A549 (cell line): ENCODE data around the gene AIP. TPM values are rescaled to one million over a fixed set of nuclear protein-coding genes. Genes with fewer than 3 reads are reported as not detected.

Experiments
- ATAC-seq, 2 experiments: fragments of 200-7000 bp in 1 of 2; fragments of >200 bp in 1 of 2; cut with Nextera tagmentation in 1 of 2; cut with Tn5 transposase in 1 of 2; 3 replicates each; pipeline versions ENCODE4 v1.8.0 to v1.9.1; 2018 to 2020; ENCODE audit warnings: mild to moderate bottlenecking in 1 of 2, moderate library complexity in 1 of 2
- CTCF ChIA-PET: fragments of 300-600 bp; sonication (Branson Sonifier 250); formaldehyde crosslinking; extraction: SDS; loops from one replicate; lab custom pipeline; 2021; ENCODE audit warnings: antibody characterized with exemption, inconsistent platforms; lab: Yijun Ruan, JAX
- POLR2A ChIA-PET: fragments of 350-600 bp; formaldehyde crosslinking; extraction: SDS; loops from one replicate; lab custom pipeline; 2021; ENCODE audit warnings: antibody characterized with exemption, inconsistent platforms; lab: Yijun Ruan, JAX
- DNase-seq, 2 experiments: peaks; one replicate each; pipeline versions ENCODE4 v3.0.0 to v3.0.0-alpha.2; 2011 to 2016; ENCODE audit warnings: low read depth in 1 of 2, low spot score in 1 of 2
- FAIRE-seq: peaks from 2 replicates; lab custom pipeline; 2011; peaks lifted over from hg19 to GRCh38; lab: Jason Lieb, UNC
- H3K27ac ChIP-seq, 2 experiments: fragments of >200 bp; sonication (Bioruptor Twin); formaldehyde crosslinking; 3 replicates each; pipeline ENCODE4 v1.5.1; 2016 to 2017
- H3K4me1 ChIP-seq: fragments of >200 bp; sonication (Bioruptor Twin); formaldehyde crosslinking; 3 replicates; pipeline ENCODE4 v1.6.1; 2016
- H3K4me2 ChIP-seq: fragments of >200 bp; sonication (Bioruptor Twin); formaldehyde crosslinking; 3 replicates; pipeline ENCODE4 v1.6.1; 2016
- H3K4me3 ChIP-seq: fragments of >200 bp; sonication (Bioruptor Twin); formaldehyde crosslinking; 3 replicates; pipeline ENCODE4 v1.5.1; 2016
- H3K9me3 ChIP-seq: fragments of >200 bp; sonication (Bioruptor Twin); formaldehyde crosslinking; 3 replicates; pipeline ENCODE4 v1.6.1; 2016
- BHLHE40 ChIP-seq: IDR thresholded peaks from 2 replicates; pipeline ENCODE4 v1.6.1; 2012; ENCODE audit warnings: low read depth, low read length, inconsistent platforms
- CBX8 ChIP-seq: fragments of 200-600 bp; sonication (generic); IDR thresholded peaks from 2 replicates; pipeline ENCODE4 v1.6.1; 2016
- CHD2 ChIP-seq: fragments of 150-350 bp; IDR thresholded peaks from 2 replicates; pipeline ENCODE4 v1.6.1; 2014; ENCODE audit warnings: low read length; ENCODE audit not compliant: partially characterized antibody
- CTCF ChIP-seq: fragments of >200 bp; sonication (Bioruptor Twin); formaldehyde crosslinking; IDR thresholded peaks from 3 replicates; pipeline ENCODE4 v1.5.1; 2016
- EHF ChIP-seq: fragments of 250-450 bp; sonication (Bioruptor Pico); IDR thresholded peaks from 2 replicates; pipeline ENCODE4 v1.5.0; 2020; ENCODE audit warnings: mild to moderate bottlenecking
- EP300 ChIP-seq, 2 experiments: fragments of >200 bp; sonication (Bioruptor Twin); formaldehyde crosslinking; IDR thresholded peaks; 2 replicates in 1 of 2; 3 replicates in 1 of 2; pipeline ENCODE4 v1.6.1; 2016 to 2017
- ESRRA ChIP-seq: fragments of 150-350 bp; IDR thresholded peaks from 2 replicates; pipeline ENCODE4 v1.6.1; 2014; ENCODE audit warnings: mild to moderate bottlenecking, low read length, borderline replicate concordance
- HOXB5 ChIP-seq: fragments of 250-450 bp; sonication (Bioruptor Pico); IDR thresholded peaks from 2 replicates; pipeline ENCODE4 v1.5.0; 2020; ENCODE audit warnings: mild to moderate bottlenecking, moderate library complexity
- MAZ ChIP-seq: fragments of 150-350 bp; IDR thresholded peaks from 2 replicates; pipeline ENCODE4 v1.6.1; 2014; ENCODE audit warnings: antibody characterized with exemption, low read depth, low read length, borderline replicate concordance
- MYC ChIP-seq: IDR thresholded peaks from 2 replicates; pipeline ENCODE4 v1.6.1; 2012; ENCODE audit warnings: mild to moderate bottlenecking, inconsistent platforms, low read length, improper control_type of control experiment, borderline replicate concordance
- POLR2AphosphoS2 ChIP-seq: conservative IDR thresholded peaks from 2 replicates; pipeline ENCODE4 v1.6.1; 2012; ENCODE audit warnings: low read length, improper control_type of control experiment, inconsistent platforms
- RARB ChIP-seq: fragments of 250-450 bp; sonication (Bioruptor Pico); IDR thresholded peaks from 2 replicates; pipeline ENCODE4 v1.8.0; 2021; ENCODE audit warnings: mild to moderate bottlenecking, moderate library complexity
- RNF2 ChIP-seq: fragments of 200-600 bp; sonication (generic); IDR thresholded peaks from 2 replicates; pipeline ENCODE4 v1.6.1; 2016; ENCODE audit warnings: low read depth, mild to moderate bottlenecking, antibody characterized with exemption, moderate library complexity, borderline replicate concordance
- SREBF2 ChIP-seq: fragments of 450-650 bp; IDR thresholded peaks from 2 replicates; pipeline ENCODE4 v1.6.1; 2014; ENCODE audit warnings: mild to moderate bottlenecking, moderate library complexity
- TFCP2L1 ChIP-seq: fragments of 250-450 bp; sonication (Bioruptor Pico); IDR thresholded peaks from 2 replicates; pipeline ENCODE4 v1.5.0; 2021; ENCODE audit warnings: mild to moderate bottlenecking
- USF2 ChIP-seq: fragments of 450-650 bp; IDR thresholded peaks from 2 replicates; pipeline ENCODE4 v1.6.1; 2014; ENCODE audit warnings: antibody characterized with exemption
- ZC3H11A ChIP-seq: fragments of 450-650 bp; IDR thresholded peaks from 2 replicates; pipeline ENCODE4 v1.6.1; 2014; ENCODE audit warnings: antibody characterized with exemption, mild to moderate bottlenecking
- ZFP36 ChIP-seq: fragments of 450-650 bp; IDR thresholded peaks from 2 replicates; pipeline ENCODE4 v1.6.1; 2014; ENCODE audit warnings: borderline replicate concordance; ENCODE audit not compliant: partially characterized antibody
- ZSCAN20 ChIP-seq: fragments of 250-450 bp; sonication (Bioruptor Pico); IDR thresholded peaks from 2 replicates; pipeline ENCODE4 v1.8.0; 2022; ENCODE audit warnings: mild to moderate bottlenecking, moderate library complexity
- WGBS: methylation state at CpG from one replicate; pipeline ENCODE4 v1.1.6; 2017; ENCODE audit errors: missing lambda C conversion rate; 5-methylcytosine and 5-hydroxymethylcytosine counted together
- polyA plus RNA-seq, 4 experiments: library from polyadenylated mRNA; depleted of rRNA in 3 of 4; stranded (reverse); fragments of >200 nt; fragmentation: RNase III in 1 of 4; extraction: RNeasy Plus Mini Kit Qiagen cat#74134 plus additional on column Dnase treatment in 1 of 4; gene quantifications; 2 replicates in 3 of 4; 3 replicates in 1 of 4; pipeline ENCODE4 v1.2.3, GENCODE V29; 2011 to 2017
- TF ChIP-seq, protein P1 (sequence below): fragments of 200-600 bp; sonication (generic); IDR thresholded peaks from 2 replicates; pipeline ENCODE4 v1.6.1; 2016; ENCODE audit warnings: antibody characterized with exemption, mild to moderate bottlenecking, moderate library complexity
- TF ChIP-seq, protein P2 (sequence below): fragments of >200 bp; sonication (Bioruptor Twin); formaldehyde crosslinking; IDR thresholded peaks from 2 replicates; pipeline ENCODE4 v1.6.1; 2016
- TF ChIP-seq, protein P3 (sequence below): IDR thresholded peaks from 2 replicates; pipeline ENCODE4 v1.6.1; 2012

Gene AIP
- polyA plus RNA-seq, 2 of the 4 experiments (the other 2 are of a cell fraction): 50.8 to 68.8 TPM

GRCh38 chr11:67495234-67496005 is 12.6 kb downstream of the AIP start:
- FAIRE-seq (no peak), ATAC-seq (no peak), DNase-seq (no peak)
- ChIA-PET POLR2A (no interaction called here), CTCF (interaction anchor here (0.9 kb wide), 2 partner anchors 26 to 113 kb away, joined by 3 read pairs; no protein-coding TSS in a partner anchor)
- TF ChIP-seq, protein P1, sequence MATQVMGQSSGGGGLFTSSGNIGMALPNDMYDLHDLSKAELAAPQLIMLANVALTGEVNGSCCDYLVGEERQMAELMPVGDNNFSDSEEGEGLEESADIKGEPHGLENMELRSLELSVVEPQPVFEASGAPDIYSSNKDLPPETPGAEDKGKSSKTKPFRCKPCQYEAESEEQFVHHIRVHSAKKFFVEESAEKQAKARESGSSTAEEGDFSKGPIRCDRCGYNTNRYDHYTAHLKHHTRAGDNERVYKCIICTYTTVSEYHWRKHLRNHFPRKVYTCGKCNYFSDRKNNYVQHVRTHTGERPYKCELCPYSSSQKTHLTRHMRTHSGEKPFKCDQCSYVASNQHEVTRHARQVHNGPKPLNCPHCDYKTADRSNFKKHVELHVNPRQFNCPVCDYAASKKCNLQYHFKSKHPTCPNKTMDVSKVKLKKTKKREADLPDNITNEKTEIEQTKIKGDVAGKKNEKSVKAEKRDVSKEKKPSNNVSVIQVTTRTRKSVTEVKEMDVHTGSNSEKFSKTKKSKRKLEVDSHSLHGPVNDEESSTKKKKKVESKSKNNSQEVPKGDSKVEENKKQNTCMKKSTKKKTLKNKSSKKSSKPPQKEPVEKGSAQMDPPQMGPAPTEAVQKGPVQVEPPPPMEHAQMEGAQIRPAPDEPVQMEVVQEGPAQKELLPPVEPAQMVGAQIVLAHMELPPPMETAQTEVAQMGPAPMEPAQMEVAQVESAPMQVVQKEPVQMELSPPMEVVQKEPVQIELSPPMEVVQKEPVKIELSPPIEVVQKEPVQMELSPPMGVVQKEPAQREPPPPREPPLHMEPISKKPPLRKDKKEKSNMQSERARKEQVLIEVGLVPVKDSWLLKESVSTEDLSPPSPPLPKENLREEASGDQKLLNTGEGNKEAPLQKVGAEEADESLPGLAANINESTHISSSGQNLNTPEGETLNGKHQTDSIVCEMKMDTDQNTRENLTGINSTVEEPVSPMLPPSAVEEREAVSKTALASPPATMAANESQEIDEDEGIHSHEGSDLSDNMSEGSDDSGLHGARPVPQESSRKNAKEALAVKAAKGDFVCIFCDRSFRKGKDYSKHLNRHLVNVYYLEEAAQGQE: no peak
- TF ChIP-seq RNF2: no peak
- TF ChIP-seq CHD2: no peak
- no peak for TF ChIP-seq CBX8
- TF ChIP-seq RARB (CRISPR knock-in tag): no peak
- TF ChIP-seq TFCP2L1: no peak
- no peak for TF ChIP-seq EHF (CRISPR knock-in tag)
- no peak for TF ChIP-seq MYC
- 100% methylated on average over 6 of the region's 16 CpGs for WGBS
- Histone ChIP-seq H3K27ac (no peak overlapping the region), H3K4me2 (no peak overlapping the region), H3K4me1 (no peaks in the 10 kb centered on the region), H3K4me3 (no peak overlapping the region), H3K9me3 (no peaks in the 10 kb centered on the region)

DNA sequence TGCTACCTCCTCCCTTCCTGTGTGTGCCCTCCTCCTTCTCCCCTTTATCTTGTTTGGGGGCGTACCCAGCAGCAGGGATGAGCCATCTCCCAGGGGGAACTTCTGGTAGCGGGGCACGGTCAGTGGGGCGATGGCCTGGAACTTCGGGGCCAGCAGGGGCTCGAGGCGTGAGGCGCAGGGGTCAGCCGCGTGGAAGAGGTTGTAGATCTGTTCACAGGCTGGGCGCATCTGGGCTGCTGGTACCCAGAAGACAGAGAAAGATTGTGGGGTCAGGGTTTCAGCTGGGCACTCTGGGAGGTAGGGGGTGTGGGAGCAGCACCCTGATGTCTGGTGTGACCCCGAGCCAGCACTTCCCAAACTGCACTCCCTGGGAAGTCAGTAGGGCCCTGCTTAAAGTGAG is 13.3 kb downstream of the AIP start:
- Histone ChIP-seq H3K4me2 (no peak overlapping the region), H3K4me3 (no peak overlapping the region), H3K9me3 (no peaks in the 10 kb centered on the region), H3K4me1 (no peaks in the 10 kb centered on the region), H3K27ac (no peak overlapping the region)
- ChIA-PET CTCF (interaction anchor here (0.9 kb wide), 1 partner anchor 113 kb away, joined by 3 read pairs; no protein-coding TSS in a partner anchor), POLR2A (no interaction called here)
- WGBS: 96% methylated on average over 12 of the region's 12 CpGs
- no peak for ATAC-seq
- DNase-seq: no peak
- TF ChIP-seq HOXB5 (CRISPR knock-in tag) (no peak), CHD2 (no peak), RARB (CRISPR knock-in tag) (no peak), CTCF (no peak), EP300 (IDR thresholded peaks at IDR 0.05) (no peak), ZC3H11A (no peak), ESRRA (no peak), POLR2AphosphoS2 (no peak), ZSCAN20 (CRISPR knock-in tag) (no peak), ZFP36 (no peak), SREBF2 (no peak), BHLHE40 (no peak), USF2 (no peak), MAZ (no peak)
- TF ChIP-seq, protein P2, sequence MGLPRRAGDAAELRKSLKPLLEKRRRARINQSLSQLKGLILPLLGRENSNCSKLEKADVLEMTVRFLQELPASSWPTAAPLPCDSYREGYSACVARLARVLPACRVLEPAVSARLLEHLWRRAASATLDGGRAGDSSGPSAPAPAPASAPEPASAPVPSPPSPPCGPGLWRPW: no peak
- TF ChIP-seq, protein P3, sequence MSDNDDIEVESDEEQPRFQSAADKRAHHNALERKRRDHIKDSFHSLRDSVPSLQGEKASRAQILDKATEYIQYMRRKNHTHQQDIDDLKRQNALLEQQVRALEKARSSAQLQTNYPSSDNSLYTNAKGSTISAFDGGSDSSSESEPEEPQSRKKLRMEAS: no peak
- no peak for FAIRE-seq
